RKO (cell line): ENCODE measurements around the gene PAIP1.
"Not testable (repeated sequence)": the region's sequence is repeated elsewhere in the genome, so short reads cannot be mapped to it uniquely, and the experiment has no call there.

Source experiments
- DNase-seq: peaks from one replicate; pipeline ENCODE4 v3.0.0-alpha.2; 2016; ENCODE audit warnings: low spot score

Gene PAIP1

GRCh38 chr5:43571237-43571636, 14.4 kb upstream of the PAIP1 start:
- no peak for DNase-seq

GRCh38 chr5:43570450-43571158, 13.7 kb upstream of the PAIP1 start:
- no peak for DNase-seq

- no peak for DNase-seq
Measured at GRCh38 chr5:43569236-43569746, 12.4 kb upstream of the PAIP1 start.

- DNase-seq, result no peak
Measured at GRCh38 chr5:43567967-43568366, 11.1 kb upstream of the PAIP1 start.

GRCh38 chr5:43565043-43565442, 8.2 kb upstream of the PAIP1 start:
- no peak for DNase-seq

- DNase-seq, result no peak
Measured at GRCh38 chr5:43564289-43564850, 7.5 kb upstream of the PAIP1 start.

- DNase-seq, result no peak
Measured at GRCh38 chr5:43563321-43563720, 6.4 kb upstream of the PAIP1 start.

- DNase-seq, result no peak
Measured at GRCh38 chr5:43561356-43561755, 4.5 kb upstream of the PAIP1 start.

GRCh38 chr5:43560128-43560527, 3.3 kb upstream of the PAIP1 start:
- no peak for DNase-seq

GRCh38 chr5:43556607-43556856, 345 bp downstream of the PAIP1 start:
- not testable (repeated sequence) for DNase-seq

- peak; percentile 40 for DNase-seq
Measured at GRCh38 chr5:43555895-43556606, 826 bp downstream of the PAIP1 start.

GRCh38 chr5:43554497-43554896, 2.4 kb downstream of the PAIP1 start:
- DNase-seq, result no peak

GRCh38 chr5:43553381-43553780, 3.5 kb downstream of the PAIP1 start:
- peak; percentile 60 for DNase-seq

GRCh38 chr5:43551731-43552130, 5.1 kb downstream of the PAIP1 start:
- no peak for DNase-seq

GRCh38 chr5:43549272-43549671, 7.6 kb downstream of the PAIP1 start:
- not testable (repeated sequence) for DNase-seq

GRCh38 chr5:43548358-43548757, 8.5 kb downstream of the PAIP1 start:
- DNase-seq, result no peak

GRCh38 chr5:43547532-43547931, 9.3 kb downstream of the PAIP1 start:
- no peak for DNase-seq

GRCh38 chr5:43543434-43543833, 13.4 kb downstream of the PAIP1 start:
- DNase-seq, result no peak

- DNase-seq, result no peak
Measured at GRCh38 chr5:43540746-43541145, 16.1 kb downstream of the PAIP1 start.

- DNase-seq, result no peak
Measured at GRCh38 chr5:43536972-43537371, 19.9 kb downstream of the PAIP1 start.

GRCh38 chr5:43533646-43534045, 23.2 kb downstream of the PAIP1 start:
- no peak for DNase-seq

- no peak for DNase-seq
Measured at GRCh38 chr5:43530648-43531047, 26.2 kb downstream of the PAIP1 start.

GRCh38 chr5:43523662-43524072, 33.2 kb downstream of the PAIP1 start:
- no peak for DNase-seq
